SK-N-DZ (cell line): ENCODE measurements around the gene NSD1.
"Not testable (repeated sequence)": the region's sequence is repeated elsewhere in the genome, so short reads cannot be mapped to it uniquely, and the experiment has no call there.

Experiments used
- DNase-seq: peaks from one replicate; pipeline ENCODE4 v3.0.0-alpha.2; 2015; ENCODE audit warnings: low spot score

Gene NSD1

GRCh38 chr5:177177847-177178437, 44.4 kb downstream of the NSD1 start:
- not testable (repeated sequence) for DNase-seq

GRCh38 chr5:177178733-177179304, 45.2 kb downstream of the NSD1 start:
- DNase-seq, result no peak

GRCh38 chr5:177179431-177179830, 45.9 kb downstream of the NSD1 start:
- no peak for DNase-seq

GRCh38 chr5:177183142-177183541, 49.6 kb downstream of the NSD1 start:
- DNase-seq, result no peak

- no peak for DNase-seq
These were observed 50.3 kb downstream of the NSD1 start for GRCh38 chr5:177183766-177184360.

- DNase-seq, result no peak
These were observed 52.4 kb downstream of the NSD1 start for GRCh38 chr5:177185993-177186392.

- DNase-seq, result no peak
These were observed 53.1 kb downstream of the NSD1 start for GRCh38 chr5:177186645-177187044.

GRCh38 chr5:177188775-177189174, 55.2 kb downstream of the NSD1 start:
- DNase-seq, result no peak

GRCh38 chr5:177189416-177189815, 55.8 kb downstream of the NSD1 start:
- DNase-seq, result no peak

GRCh38 chr5:177189965-177190364, 56.4 kb downstream of the NSD1 start:
- DNase-seq, result no peak

- DNase-seq, result no peak
These were observed 60.7 kb downstream of the NSD1 start for GRCh38 chr5:177194268-177194667.

- no peak for DNase-seq
These were observed 61.9 kb downstream of the NSD1 start for GRCh38 chr5:177195307-177195952.

- no peak for DNase-seq
These were observed 65.2 kb downstream of the NSD1 start for GRCh38 chr5:177198738-177199137.

GRCh38 chr5:177204281-177204680, 70.7 kb downstream of the NSD1 start:
- no peak for DNase-seq

- no peak for DNase-seq
These were observed 76.0 kb downstream of the NSD1 start for GRCh38 chr5:177209610-177210009.

GRCh38 chr5:177212242-177212641, 78.7 kb downstream of the NSD1 start:
- DNase-seq, result no peak

- no peak for DNase-seq
These were observed 87.0 kb downstream of the NSD1 start for GRCh38 chr5:177220576-177220975.

GRCh38 chr5:177222269-177222668, 88.7 kb downstream of the NSD1 start:
- no peak for DNase-seq

GRCh38 chr5:177225798-177226197, 92.2 kb downstream of the NSD1 start:
- no peak for DNase-seq

GRCh38 chr5:177226860-177227259, 93.3 kb downstream of the NSD1 start:
- DNase-seq, result no peak

- DNase-seq, result no peak
These were observed 95.2 kb downstream of the NSD1 start for GRCh38 chr5:177228751-177229150.

- no peak for DNase-seq
These were observed 97.1 kb downstream of the NSD1 start for GRCh38 chr5:177230660-177231059.
